T-helper 2 cell treated with Interferon-gamma antibody and Interleukin-4, amounts not matched to agents 100 ng/mL and 5 ng/mL, for 36 hours (primary cell): ENCODE measurements around the gene HSPB8. TPM values are rescaled to one million over a fixed set of nuclear protein-coding genes. Genes with fewer than 3 reads are reported as not detected.

Source experiments
- intact Hi-C: fragments of 100-400 bp; cut with micrococcal nuclease; formaldehyde crosslinking; loops from one replicate; pipeline ENCODE4 v1.15.1; 2023
- total RNA-seq: library from RNA; stranded (reverse); gene quantifications from 2 replicates; pipeline ENCODE4 v1.2.3, GENCODE V29; 2022

The HSPB8 gene
- total RNA-seq, 1 donor from 2014 or later = not detected

DNA sequence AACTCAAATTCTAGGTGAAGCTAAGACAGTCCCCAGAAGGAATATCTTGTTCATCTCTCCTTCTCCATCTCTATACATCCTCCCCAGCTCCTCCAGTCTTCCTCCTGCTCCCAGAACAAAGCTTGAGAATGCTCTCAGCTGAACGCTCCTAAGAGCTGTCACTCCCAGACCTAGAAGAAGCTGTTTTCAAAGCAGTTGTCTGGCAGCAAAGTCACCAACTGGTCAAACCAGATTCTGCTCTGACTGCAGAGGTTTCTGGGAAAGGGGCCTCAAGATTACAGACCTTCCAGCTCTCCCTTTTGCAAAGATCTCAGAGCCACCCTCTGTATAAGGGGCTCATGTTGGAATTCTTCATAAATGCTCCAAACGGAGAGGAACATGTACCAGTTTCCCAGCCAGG, 9.6 kb upstream of the HSPB8 start:
- intact Hi-C loops = no loop called here

GRCh38 chr12:119171291-119171690, 7.4 kb upstream of the HSPB8 start:
- intact Hi-C loops = no loop called here

DNA sequence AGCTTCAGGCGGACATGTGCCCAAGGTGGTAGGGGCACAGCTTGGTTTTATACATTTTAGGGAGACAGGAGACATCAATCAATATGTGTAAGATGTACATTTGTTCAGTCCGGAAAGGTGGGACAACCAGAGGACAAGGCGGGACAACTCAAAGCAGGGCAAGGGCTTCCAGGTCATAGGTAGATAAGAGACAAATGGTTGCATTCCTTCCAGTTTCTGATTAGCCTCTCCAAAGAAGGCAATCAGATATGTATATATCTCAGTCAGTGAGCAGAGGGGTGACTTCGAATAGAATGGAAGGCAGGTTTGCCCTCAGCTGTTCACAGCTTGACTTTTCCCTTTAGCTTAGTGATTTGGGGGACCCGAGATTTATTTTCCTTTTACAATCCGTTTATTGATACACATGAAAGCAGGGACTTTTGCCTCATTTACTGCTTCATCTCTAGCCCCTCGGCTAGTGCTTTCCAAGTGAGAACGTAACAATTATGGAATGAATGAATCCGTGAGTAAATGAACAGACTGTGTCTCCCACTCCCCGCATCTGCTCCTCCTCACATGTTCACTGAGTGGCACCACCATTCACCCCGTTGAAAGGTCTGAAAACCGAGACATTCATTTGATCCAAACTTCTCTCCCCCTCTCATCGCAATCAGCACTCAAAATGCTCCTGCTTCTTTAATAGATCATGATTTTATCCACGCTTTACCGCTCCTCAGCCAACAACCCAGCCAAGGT, 6.9 kb upstream of the HSPB8 start:
- intact Hi-C loops = no loop called here

GRCh38 chr12:119175081-119175480, 3.6 kb upstream of the HSPB8 start:
- intact Hi-C loops = no loop called here

GRCh38 chr12:119176267-119177055, 2.3 kb upstream of the HSPB8 start:
- intact Hi-C loops = no loop called here

DNA sequence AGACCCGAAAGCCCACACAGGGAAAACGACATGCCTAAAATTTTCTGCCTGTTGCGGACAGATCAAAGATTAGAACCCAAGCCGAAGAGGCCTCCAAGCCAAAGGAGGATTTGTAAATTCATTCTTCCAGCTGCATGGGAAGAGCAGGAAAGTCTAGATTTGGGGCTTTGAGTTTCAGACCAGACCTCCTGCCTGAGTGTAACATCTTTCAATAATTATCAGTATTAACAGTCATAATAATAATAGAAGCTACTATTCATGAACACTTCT, 1.7 kb upstream of the HSPB8 start:
- intact Hi-C loops = no loop called here

DNA sequence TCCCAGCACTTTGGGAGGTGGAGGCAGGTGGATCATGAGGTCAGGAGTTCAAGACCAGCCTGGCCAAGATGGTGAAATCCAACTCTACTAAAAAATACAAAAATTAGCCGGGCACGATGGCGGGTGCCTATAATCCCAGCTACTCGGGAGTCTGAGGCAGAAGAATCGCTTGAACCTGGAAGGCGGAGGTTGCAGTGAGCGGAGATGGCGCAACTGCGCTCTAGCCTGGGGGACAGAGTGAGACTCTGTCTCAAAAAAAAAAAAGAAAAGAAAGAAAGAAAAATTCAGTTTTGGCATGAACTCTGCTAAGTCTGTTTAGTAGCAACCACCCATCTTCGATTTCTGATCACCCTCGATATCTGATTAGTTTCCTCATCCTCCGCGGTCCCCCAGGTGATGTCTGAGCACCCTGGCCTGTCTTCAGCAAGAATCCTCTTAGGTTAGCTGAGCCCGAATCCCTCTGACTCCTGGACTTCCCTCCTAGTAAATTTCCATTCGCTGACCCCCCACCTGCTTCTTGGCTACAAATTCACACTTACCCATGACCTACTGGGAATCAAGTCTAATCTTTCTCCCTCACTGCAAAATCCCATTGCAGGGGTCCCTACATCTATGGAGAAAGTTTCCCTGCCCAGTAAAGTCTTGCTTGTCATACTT, 879 bp upstream of the HSPB8 start:
- intact Hi-C loops = no loop called here

DNA sequence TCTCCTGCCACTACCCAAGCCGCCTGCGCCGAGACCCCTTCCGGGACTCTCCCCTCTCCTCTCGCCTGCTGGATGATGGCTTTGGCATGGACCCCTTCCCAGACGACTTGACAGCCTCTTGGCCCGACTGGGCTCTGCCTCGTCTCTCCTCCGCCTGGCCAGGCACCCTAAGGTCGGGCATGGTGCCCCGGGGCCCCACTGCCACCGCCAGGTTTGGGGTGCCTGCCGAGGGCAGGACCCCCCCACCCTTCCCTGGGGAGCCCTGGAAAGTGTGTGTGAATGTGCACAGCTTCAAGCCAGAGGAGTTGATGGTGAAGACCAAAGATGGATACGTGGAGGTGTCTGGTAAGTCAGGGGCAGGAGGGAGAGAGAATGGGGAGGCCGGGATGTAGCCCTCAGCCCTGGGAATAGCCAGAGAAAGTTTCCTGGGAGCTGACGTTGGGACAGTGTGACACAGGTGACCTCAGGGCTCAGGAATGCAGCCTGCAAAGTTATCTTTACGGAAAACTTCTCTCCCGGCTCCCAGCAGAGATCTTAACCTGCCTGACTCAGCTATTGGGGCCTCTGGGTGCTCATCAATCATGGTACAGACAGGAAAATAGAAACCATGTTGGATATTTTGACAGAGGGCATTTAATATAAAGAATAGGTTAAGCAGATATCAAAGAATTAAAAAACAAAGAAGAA, 747 bp downstream of the HSPB8 start:
- intact Hi-C loops = no loop called here

DNA sequence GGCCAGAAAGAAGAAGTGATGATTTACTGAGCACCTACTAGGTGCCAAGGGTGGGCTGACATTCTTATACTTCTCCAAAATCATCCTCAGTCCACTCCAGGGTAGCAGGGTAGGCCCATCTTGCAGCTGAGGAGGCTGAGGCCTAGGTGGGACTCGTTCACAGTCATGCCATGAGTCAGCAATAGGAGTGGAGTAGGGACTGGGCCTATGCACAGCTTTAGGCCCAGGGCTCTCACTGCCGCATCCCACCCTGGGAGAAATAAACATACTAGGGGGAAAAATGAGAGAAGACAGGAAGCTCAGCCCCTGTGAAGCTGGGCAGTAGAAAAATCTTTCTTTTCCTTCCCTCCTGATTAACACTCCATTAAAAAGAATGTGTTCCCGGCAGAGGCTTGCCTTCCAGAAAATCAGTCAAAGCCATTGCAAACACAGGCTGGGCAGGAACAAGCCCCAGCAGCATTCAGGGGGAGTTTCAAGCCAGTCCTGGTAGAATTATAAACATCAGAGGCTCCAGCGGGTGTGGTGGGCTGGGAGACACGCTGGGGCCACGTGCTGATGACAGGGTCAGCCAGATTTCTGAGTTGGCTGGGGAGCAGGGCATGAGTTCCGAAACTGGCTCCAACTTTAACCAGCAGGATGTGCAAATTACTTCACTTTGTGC, 1.8 kb downstream of the HSPB8 start:
- intact Hi-C loops = no loop called here

GRCh38 chr12:119181202-119181601, 2.5 kb downstream of the HSPB8 start:
- intact Hi-C loops = no loop called here

GRCh38 chr12:119181944-119182343, 3.2 kb downstream of the HSPB8 start:
- intact Hi-C loops = no loop called here

- intact Hi-C loops = no loop called here
Measured at GRCh38 chr12:119182701-119183493, 4.2 kb downstream of the HSPB8 start.

GRCh38 chr12:119183942-119184695, 5.4 kb downstream of the HSPB8 start:
- intact Hi-C loops = no loop called here

GRCh38 chr12:119195256-119195655, 16.5 kb downstream of the HSPB8 start:
- intact Hi-C loops = no loop called here

DNA sequence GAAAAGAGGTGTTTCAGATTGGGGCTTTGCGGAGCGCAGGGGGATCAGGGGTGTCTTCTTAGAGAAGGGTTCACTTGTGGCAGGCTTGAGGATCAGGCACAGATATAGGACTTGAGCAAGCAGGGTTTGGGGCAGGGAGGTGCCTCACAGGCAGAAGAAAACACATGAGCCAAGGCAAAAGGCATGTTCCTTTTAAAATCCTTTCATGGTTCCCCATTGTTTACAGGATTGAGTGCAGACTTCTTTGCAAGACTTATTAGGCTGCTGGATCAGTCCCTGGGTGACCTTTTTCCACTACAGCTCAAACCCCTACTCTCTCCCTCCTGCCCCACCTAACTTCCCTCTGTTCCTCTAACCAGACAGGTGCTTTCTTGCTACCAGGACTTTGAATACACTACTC, 19.7 kb downstream of the HSPB8 start:
- intact Hi-C loops = no loop called here

DNA sequence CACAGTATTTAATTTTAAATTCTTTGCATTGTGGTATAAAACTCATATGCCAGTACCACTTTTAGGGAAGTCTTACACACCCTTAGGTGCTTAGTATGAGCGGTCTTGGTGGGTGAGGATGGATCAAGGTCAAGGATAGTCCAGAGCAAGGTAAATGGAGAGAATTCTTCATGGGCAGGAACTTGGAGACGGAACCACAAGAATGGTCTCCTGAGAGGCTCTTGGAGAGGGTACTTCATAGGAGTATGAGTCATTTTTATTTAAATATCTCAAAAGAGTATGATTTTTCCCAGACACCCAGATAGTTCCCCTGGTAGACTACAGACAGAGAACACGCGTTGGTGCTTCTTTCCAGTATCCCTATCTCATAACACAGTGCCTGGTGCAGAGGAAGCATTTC, 21.9 kb downstream of the HSPB8 start:
- intact Hi-C loops = no loop called here

- intact Hi-C loops = no loop called here
Measured at GRCh38 chr12:119201789-119202543, 23.2 kb downstream of the HSPB8 start.

DNA sequence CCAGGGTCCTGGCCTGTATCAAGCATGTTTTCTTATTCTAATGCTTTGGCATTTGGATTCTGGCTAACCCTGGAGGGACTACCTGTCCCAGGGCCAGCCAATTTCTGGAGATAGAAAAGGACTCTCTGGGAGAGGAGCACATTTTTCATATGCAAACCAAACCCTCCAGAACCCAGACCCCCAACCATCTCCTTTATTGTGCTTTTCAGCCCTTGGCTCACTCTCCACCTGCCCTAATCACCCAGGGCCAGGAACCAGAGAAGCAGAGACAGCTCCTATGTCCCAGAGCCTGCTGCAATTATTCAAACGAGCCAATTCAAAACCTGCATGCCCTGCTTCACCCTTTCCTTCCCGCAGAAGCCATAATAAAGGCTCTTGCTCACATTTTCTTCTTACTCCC, 23.8 kb downstream of the HSPB8 start:
- intact Hi-C loops = no loop called here

DNA sequence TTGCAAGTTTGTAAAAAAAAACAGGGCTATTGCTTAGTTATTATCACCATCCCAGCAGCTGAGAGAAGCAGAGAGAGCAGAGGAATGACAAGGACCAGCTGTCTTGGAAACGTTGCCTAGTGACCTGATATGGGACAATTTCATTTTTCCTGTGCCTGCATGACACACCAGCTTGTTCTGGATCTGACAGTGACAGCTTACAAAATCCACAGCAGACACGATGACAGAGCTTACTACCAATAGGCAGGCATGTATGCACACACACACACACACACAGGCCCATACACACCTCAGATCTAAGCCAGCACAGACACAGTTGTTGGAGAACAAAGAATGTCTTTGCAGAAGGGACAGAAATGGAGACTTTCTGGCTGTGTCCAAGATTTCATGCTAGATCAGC, 25.4 kb downstream of the HSPB8 start:
- intact Hi-C loops = no loop called here
